BLaER1 (cell line): ENCODE measurements around the gene CD99L2.

ENCODE experiments used
- H3K27ac ChIP-seq: shearing (Covaris generic); formaldehyde crosslinking; 2 replicates; pipeline ENCODE4 v1.8.1; 2022
- H3K27me3 ChIP-seq: shearing (Covaris generic); formaldehyde crosslinking; 2 replicates; pipeline ENCODE4 v1.8.1; 2022
- H3K36me3 ChIP-seq: shearing (Covaris generic); formaldehyde crosslinking; 2 replicates; pipeline ENCODE4 v1.8.1; 2022
- H3K4me1 ChIP-seq: shearing (Covaris generic); formaldehyde crosslinking; 2 replicates; pipeline ENCODE4 v1.8.1; 2022
- H3K4me2 ChIP-seq: shearing (Covaris generic); formaldehyde crosslinking; 2 replicates; pipeline ENCODE4 v1.8.1; 2022
- H3K4me3 ChIP-seq: shearing (Covaris generic); formaldehyde crosslinking; 2 replicates; pipeline ENCODE4 v1.8.1; 2022
- H3K9ac ChIP-seq: shearing (Covaris generic); formaldehyde crosslinking; 2 replicates; pipeline ENCODE4 v1.8.1; 2022
- H3K9me3 ChIP-seq: shearing (Covaris generic); formaldehyde crosslinking; 2 replicates; pipeline ENCODE4 v1.8.1; 2022
- H4K20me1 ChIP-seq: shearing (Covaris generic); formaldehyde crosslinking; 2 replicates; pipeline ENCODE4 v1.8.1; 2022
- Cebpa-rat ChIP-seq: shearing (Covaris generic); IDR thresholded peaks from 2 replicates; pipeline ENCODE4 v1.8.1; 2022

CD99L2 gene

DNA sequence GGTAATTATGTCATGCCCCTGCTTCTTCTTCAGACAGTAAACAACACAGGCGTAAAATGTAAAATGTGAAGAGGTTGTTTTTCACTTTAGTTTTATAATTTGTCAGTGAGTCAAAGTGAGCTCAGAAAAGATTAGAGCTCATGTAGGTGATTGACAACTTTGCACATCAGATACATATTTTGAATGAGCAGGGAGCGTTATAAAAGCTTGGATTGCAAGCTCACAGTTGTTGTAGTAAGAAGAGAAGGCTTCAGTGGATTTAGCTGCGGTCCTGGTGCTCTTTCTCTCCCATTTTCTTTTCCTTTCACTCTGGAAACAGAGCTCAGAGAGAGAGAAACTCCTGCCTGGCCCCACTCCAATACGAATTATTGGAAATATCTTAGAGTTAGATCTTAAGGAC is 178.8 kb downstream of the CD99L2 start:
- H3K4me3 ChIP-seq, result no peak overlapping the region
- peaks cover 5% of the 10 kb centered on the region; the same call in 1 of the 2 replicates for H3K9me3 ChIP-seq
- H3K27me3 ChIP-seq, result no peaks in the 10 kb centered on the region

More for the DNA sequence above, 178.8 kb downstream of the CD99L2 start:
- Histone ChIP-seq H3K27ac (no peak overlapping the region), H3K4me2 (no peak overlapping the region), H3K4me1 (no peaks in the 10 kb centered on the region), H3K36me3 (no peaks in the 10 kb centered on the region), H3K9ac (no peak overlapping the region), H4K20me1 (no peaks in the 10 kb centered on the region)
- TF ChIP-seq Cebpa-rat, result no peak
